Hepatocyte (in vitro differentiated cells): ENCODE measurements around the gene FUCA1.
A peak's percentile ranks its signal among the peaks of the same experiment; 100 is the strongest.

Experiments
- CTCF ChIP-seq: fragments of 200-600 bp; sonication (generic); IDR thresholded peaks from 2 replicates; pipeline ENCODE4 v1.5.1; 2016; ENCODE audit warnings: antibody characterized with exemption, mild to moderate bottlenecking; ENCODE audit not compliant: poor library complexity
- EZH2 ChIP-seq: fragments of 200-600 bp; sonication (generic); IDR thresholded peaks from 2 replicates; pipeline ENCODE4 v1.6.1; 2016; ENCODE audit warnings: antibody characterized with exemption, mild to moderate bottlenecking, borderline replicate concordance
- EZH2phosphoT487 ChIP-seq: fragments of 200-600 bp; sonication (generic); IDR thresholded peaks from one replicate; pipeline ENCODE4 v1.6.1; 2018; ENCODE audit warnings: antibody characterized with exemption, mild to moderate bottlenecking, low read depth, moderate library complexity; ENCODE audit not compliant: unreplicated experiment, severe bottlenecking

- TF ChIP-seq EZH2 = no peak
- peak; percentile 31 for TF ChIP-seq EZH2phosphoT487
- TF ChIP-seq CTCF = no peak
These were observed 34.5 kb upstream of the FUCA1 start for GRCh38 chr1:23902321-23903278.
